Keratinocyte (primary cell): ENCODE data around the gene TRPV5. TPM values are rescaled to one million over a fixed set of nuclear protein-coding genes. Genes with fewer than 3 reads are reported as not detected.

Experiments used
- DNase-seq: peaks from one replicate; pipeline ENCODE4 v3.0.0-alpha.2; 2011; ENCODE audit warnings: low read depth, missing footprints, low spot score
- FAIRE-seq: peaks from 2 replicates; lab custom pipeline; 2011; peaks lifted over from hg19 to GRCh38; lab: Jason Lieb, UNC
- H2AFZ ChIP-seq: 2 replicates; pipeline ENCODE4 v1.6.0; 2012; ENCODE audit warnings: low read length, control low read depth, inconsistent platforms; ENCODE audit not compliant: control insufficient read depth
- H3K27ac ChIP-seq: 2 replicates; pipeline ENCODE4 v1.5.1; 2011; ENCODE audit warnings: low read length; ENCODE audit not compliant: control insufficient read depth, insufficient read depth
- H3K27me3 ChIP-seq: 3 replicates; pipeline ENCODE4 v1.6.0; 2011; ENCODE audit warnings: low read length; ENCODE audit not compliant: control insufficient read depth, insufficient read depth; ENCODE audit errors: extremely low read depth
- H3K36me3 ChIP-seq, 2 experiments: 2 replicates in 1 of 2; 3 replicates in 1 of 2; pipeline ENCODE4 v1.5.1; 2011; ENCODE audit warnings: low read length in 2 of 2, mild to moderate bottlenecking in 1 of 2; ENCODE audit not compliant: control insufficient read depth in 2 of 2, insufficient read depth in 2 of 2; ENCODE audit errors: extremely low read depth in 1 of 2
- H3K4me1 ChIP-seq: 3 replicates; pipeline ENCODE4 v1.5.1; 2011; ENCODE audit warnings: low read length; ENCODE audit not compliant: control insufficient read depth, insufficient read depth; ENCODE audit errors: extremely low read depth
- H3K4me2 ChIP-seq: 3 replicates; pipeline ENCODE4 v1.6.0; 2011; ENCODE audit warnings: low read depth, low read length; ENCODE audit not compliant: control insufficient read depth, insufficient read depth; ENCODE audit errors: extremely low read depth
- H3K4me3 ChIP-seq, 3 experiments: fragments of 200-600 bp in 1 of 3; sonication (generic) in 1 of 3; 2 replicates in 2 of 3; 3 replicates in 1 of 3; pipeline ENCODE4 v1.5.1; 2011 to 2016; ENCODE audit warnings: low read length in 3 of 3, mild to moderate bottlenecking in 3 of 3, control low read depth in 2 of 3, inconsistent platforms in 1 of 3, low read depth in 1 of 3, mixed read lengths in 1 of 3, mixed run types in 1 of 3, moderate library complexity in 1 of 3; ENCODE audit not compliant: control insufficient read depth in 2 of 3, insufficient read depth in 2 of 3; ENCODE audit errors: extremely low read depth in 1 of 3
- H3K79me2 ChIP-seq: 2 replicates; pipeline ENCODE4 v1.6.0; 2012; ENCODE audit warnings: low read length; ENCODE audit not compliant: control insufficient read depth, insufficient read depth
- H3K9ac ChIP-seq: 3 replicates; pipeline ENCODE4 v1.6.0; 2011; ENCODE audit warnings: low read length; ENCODE audit not compliant: control insufficient read depth, insufficient read depth; ENCODE audit errors: extremely low read depth
- H3K9me1 ChIP-seq: 3 replicates; pipeline ENCODE4 v1.6.0; 2011; ENCODE audit warnings: low read length; ENCODE audit not compliant: control insufficient read depth, insufficient read depth; ENCODE audit errors: extremely low read depth
- H3K9me3 ChIP-seq: 2 replicates; pipeline ENCODE4 v1.5.1; 2012; ENCODE audit warnings: low read depth, low read length; ENCODE audit not compliant: control insufficient read depth
- H4K20me1 ChIP-seq: 3 replicates; pipeline ENCODE4 v1.6.0; 2011; ENCODE audit warnings: low read length; ENCODE audit not compliant: control insufficient read depth, insufficient read depth; ENCODE audit errors: extremely low read depth
- EZH2 ChIP-seq: IDR thresholded peaks from one replicate; pipeline ENCODE4 v1.6.1; 2012; ENCODE audit warnings: inconsistent platforms, mild to moderate bottlenecking, low read length, moderate library complexity
- dilution Hi-C: fragments of 300-500 bp; cut with MboI; formaldehyde crosslinking; loops from one replicate; pipeline ENCODE4 v1.7.0; 2020; ENCODE audit warnings: low sequenced_read_pairs; ENCODE audit not compliant: extremely low pct_ligation_motif_present
- polyA plus RNA-seq, 5 experiments: library from polyadenylated mRNA; depleted of rRNA in 3 of 5; stranded (reverse) in 3 of 5; stranded (forward) in 1 of 5; unstranded in 1 of 5; fragments of >200 nt; gene quantifications; 1 replicate in 1 of 5; 2 replicates in 3 of 5; 3 replicates in 1 of 5; pipeline versions ENCODE4 v1.2.1 to v1.2.3, GENCODE V29; 2011 to 2012; ENCODE audit warnings: missing spikeins in 2 of 5, low read depth in 1 of 5, low replicate concordance in 1 of 5
- TF ChIP-seq, protein P1 (sequence below), 3 experiments: IDR thresholded peaks in 1 of 3; conservative IDR thresholded peaks in 1 of 3; optimal IDR thresholded peaks in 1 of 3; 2 replicates in 2 of 3; 3 replicates in 1 of 3; pipeline versions ENCODE3 to v1.5.1; 2011; ENCODE audit warnings: low read length in 3 of 3, mild to moderate bottlenecking in 3 of 3, moderate library complexity in 2 of 3, control low read depth in 1 of 3, inconsistent platforms in 1 of 3; ENCODE audit not compliant: insufficient read depth in 2 of 3; ENCODE audit errors: extremely low read depth in 1 of 3

Gene TRPV5
- polyA plus RNA-seq, 1 donor (not counting 4 experiments of a cell fraction or from before 2014, with no cell fraction given), result not detected

DNA sequence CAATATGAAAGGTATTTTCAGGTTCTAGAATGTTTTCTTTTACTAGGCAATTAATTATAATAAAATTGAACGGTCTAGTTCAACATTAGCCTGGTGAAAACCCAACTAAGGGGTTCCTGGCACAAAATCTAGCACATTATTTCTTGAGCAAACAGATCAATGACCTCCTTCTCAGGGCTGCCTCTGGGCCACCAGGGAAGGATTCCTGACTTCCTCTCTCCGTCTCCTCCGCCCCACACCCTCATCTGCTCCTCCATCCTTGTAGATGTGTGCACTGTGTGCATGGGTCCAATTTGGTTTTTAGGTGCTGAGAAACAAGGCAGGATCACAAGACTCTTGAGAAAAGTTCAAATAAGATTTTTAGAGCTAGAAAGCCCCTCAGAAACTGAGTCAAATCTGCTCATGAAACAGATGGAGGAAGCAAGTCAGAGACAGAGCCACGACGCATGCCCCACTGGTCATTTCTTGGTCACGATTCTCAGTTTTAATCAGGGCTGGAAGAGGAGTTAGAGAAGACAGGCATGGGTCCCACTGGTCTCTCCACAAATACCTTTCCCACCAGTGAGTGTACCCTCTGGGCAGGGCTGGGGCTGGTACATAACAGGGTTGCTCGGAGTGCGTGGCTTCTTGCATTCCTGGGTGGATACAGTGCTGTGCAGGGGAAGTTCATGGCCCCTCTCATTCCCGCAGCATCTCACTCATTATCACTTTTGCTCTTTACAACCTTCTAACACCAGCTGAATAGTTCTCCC is 51.8 kb downstream of the TRPV5 start:
- H3K9ac ChIP-seq, result no peak overlapping the region
- H3K36me3 ChIP-seq, result no peaks in the 10 kb centered on the region
- FAIRE-seq (no peak), DNase-seq (no peak)
- H3K4me1 ChIP-seq, result peaks cover 13% of the 10 kb centered on the region
- no peaks in the 10 kb centered on the region for H3K9me1 ChIP-seq
- H4K20me1 ChIP-seq, result no peaks in the 10 kb centered on the region
- no peak for TF ChIP-seq EZH2
- TF ChIP-seq, protein P1, sequence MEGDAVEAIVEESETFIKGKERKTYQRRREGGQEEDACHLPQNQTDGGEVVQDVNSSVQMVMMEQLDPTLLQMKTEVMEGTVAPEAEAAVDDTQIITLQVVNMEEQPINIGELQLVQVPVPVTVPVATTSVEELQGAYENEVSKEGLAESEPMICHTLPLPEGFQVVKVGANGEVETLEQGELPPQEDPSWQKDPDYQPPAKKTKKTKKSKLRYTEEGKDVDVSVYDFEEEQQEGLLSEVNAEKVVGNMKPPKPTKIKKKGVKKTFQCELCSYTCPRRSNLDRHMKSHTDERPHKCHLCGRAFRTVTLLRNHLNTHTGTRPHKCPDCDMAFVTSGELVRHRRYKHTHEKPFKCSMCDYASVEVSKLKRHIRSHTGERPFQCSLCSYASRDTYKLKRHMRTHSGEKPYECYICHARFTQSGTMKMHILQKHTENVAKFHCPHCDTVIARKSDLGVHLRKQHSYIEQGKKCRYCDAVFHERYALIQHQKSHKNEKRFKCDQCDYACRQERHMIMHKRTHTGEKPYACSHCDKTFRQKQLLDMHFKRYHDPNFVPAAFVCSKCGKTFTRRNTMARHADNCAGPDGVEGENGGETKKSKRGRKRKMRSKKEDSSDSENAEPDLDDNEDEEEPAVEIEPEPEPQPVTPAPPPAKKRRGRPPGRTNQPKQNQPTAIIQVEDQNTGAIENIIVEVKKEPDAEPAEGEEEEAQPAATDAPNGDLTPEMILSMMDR (optimal IDR thresholded peaks at IDR 0.05 in 1 of 3, IDR thresholded peaks at IDR 0.05 in 1 of 3, conservative IDR thresholded peaks at IDR 0.05 in 1 of 3; ENCODE audit: extremely low read depth in 1 of 3, insufficient read depth in 2 of 3, low read length in 3 of 3), result no peak
- H3K79me2 ChIP-seq, result no peaks in the 10 kb centered on the region
- no peak overlapping the region for H3K4me3 ChIP-seq
- dilution Hi-C loops, result no loop called here
- no peaks in the 10 kb centered on the region for H3K27me3 ChIP-seq
- no peak overlapping the region for H3K27ac ChIP-seq
- peak overlapping the region; percentile 49 for H3K4me2 ChIP-seq
- no peaks in the 10 kb centered on the region for H3K9me3 ChIP-seq
- peak overlapping the region; percentile 18 for H2AFZ ChIP-seq

GRCh38 chr7:142880876-142881505 is 52.6 kb downstream of the TRPV5 start:
- peaks cover 7% of the 10 kb centered on the region for H3K4me1 ChIP-seq
- H3K4me2 ChIP-seq, result no peak overlapping the region
- no peak for TF ChIP-seq EZH2
- TF ChIP-seq, protein P1 (optimal IDR thresholded peaks at IDR 0.05 in 1 of 3, IDR thresholded peaks at IDR 0.05 in 1 of 3, conservative IDR thresholded peaks at IDR 0.05 in 1 of 3; ENCODE audit: extremely low read depth in 1 of 3, insufficient read depth in 2 of 3, low read length in 3 of 3), result peak; percentile 87 to 96 (median 90)
- no peaks in the 10 kb centered on the region for H3K79me2 ChIP-seq
- H3K9me3 ChIP-seq, result no peaks in the 10 kb centered on the region
- H3K9ac ChIP-seq, result no peak overlapping the region
- no peak overlapping the region for H3K27ac ChIP-seq
- dilution Hi-C loops, result no loop called here
- no peak overlapping the region for H3K4me3 ChIP-seq
- no peak for DNase-seq
- H2AFZ ChIP-seq, result no peak overlapping the region
- H4K20me1 ChIP-seq, result no peaks in the 10 kb centered on the region
- no peaks in the 10 kb centered on the region for H3K36me3 ChIP-seq
- no peak for FAIRE-seq
- no peaks in the 10 kb centered on the region for H3K9me1 ChIP-seq
- no peaks in the 10 kb centered on the region for H3K27me3 ChIP-seq
